Nephron (organoid): ENCODE data around the gene ME1.
A peak's percentile ranks its signal among the peaks of the same experiment; 100 is the strongest.
"Not testable (repeated sequence)": the region's sequence is repeated elsewhere in the genome, so short reads cannot be mapped to it uniquely, and the experiment has no call there.

ENCODE experiments used
- H3K27ac Mint-ChIP-seq, 3 experiments: 2 replicates each; pipeline ENCODE4 v1.8.0; 2020; ENCODE audit warnings: mixed read lengths in 3 of 3, mild to moderate bottlenecking in 2 of 3, moderate library complexity in 1 of 3
- H3K27me3 Mint-ChIP-seq: 2 replicates; pipeline ENCODE4 v1.8.0; 2021; ENCODE audit warnings: low read depth, mild to moderate bottlenecking, moderate library complexity, mixed read lengths
- H3K36me3 Mint-ChIP-seq: 2 replicates; pipeline ENCODE4 v1.8.0; 2020; ENCODE audit warnings: low read depth, mixed read lengths
- H3K4me1 Mint-ChIP-seq: 2 replicates; pipeline ENCODE4 v1.8.0; 2020; ENCODE audit warnings: mixed read lengths
- H3K4me3 Mint-ChIP-seq, 3 experiments: 2 replicates each; pipeline ENCODE4 v1.8.0; 2020; ENCODE audit warnings: mild to moderate bottlenecking in 3 of 3, mixed read lengths in 3 of 3, moderate library complexity in 2 of 3
- H3K9me3 Mint-ChIP-seq: 2 replicates; pipeline ENCODE4 v1.8.0; 2020; ENCODE audit warnings: mixed read lengths
- CTCF ChIP-seq, 3 experiments: fragments of 200-600 bp; sonication (generic); IDR thresholded peaks; one replicate each; pipeline ENCODE4 v1.5.0; 2021; ENCODE audit warnings: antibody characterized with exemption in 3 of 3; ENCODE audit not compliant: unreplicated experiment in 3 of 3

The ME1 gene

GRCh38 chr6:83365931-83366330, 64.9 kb downstream of the ME1 start:
- peaks cover 31% of the 10 kb centered on the region for H3K4me1 Mint-ChIP-seq
- peak overlapping the region in 1 of 3 experiments; percentile 7 for H3K4me3 Mint-ChIP-seq
- no peaks in the 10 kb centered on the region for H3K36me3 Mint-ChIP-seq
- TF ChIP-seq CTCF (IDR thresholded peaks at IDR 0.05; ENCODE audit: unreplicated experiment in 3 of 3): no peak
- H3K9me3 Mint-ChIP-seq: peaks cover under 1% of the 10 kb centered on the region
- H3K27me3 Mint-ChIP-seq: no peaks in the 10 kb centered on the region
- H3K27ac Mint-ChIP-seq: peak overlapping the region in 2 of 3 experiments; percentile 87 to 89

- not testable (repeated sequence) for H3K27me3 Mint-ChIP-seq, H3K4me3 Mint-ChIP-seq, H3K36me3 Mint-ChIP-seq, H3K27ac Mint-ChIP-seq
- H3K9me3 Mint-ChIP-seq: peaks cover 10% of the 10 kb centered on the region
- H3K4me1 Mint-ChIP-seq: peaks cover 12% of the 10 kb centered on the region
Observed at GRCh38 chr6:83362349-83362748, 68.5 kb downstream of the ME1 start.

- Mint-ChIP-seq H3K27ac (no peak overlapping the region), H3K27me3 (no peaks in the 10 kb centered on the region), H3K36me3 (no peaks in the 10 kb centered on the region), H3K4me3 (no peak overlapping the region), H3K4me1 (no peaks in the 10 kb centered on the region), H3K9me3 (peaks cover 10% of the 10 kb centered on the region)
- no peak for TF ChIP-seq CTCF (IDR thresholded peaks at IDR 0.05; ENCODE audit: unreplicated experiment in 3 of 3)
Observed at GRCh38 chr6:83359638-83360037, 71.2 kb downstream of the ME1 start.

GRCh38 chr6:83354747-83355146, 76.1 kb downstream of the ME1 start:
- no peak overlapping the region for H3K27ac Mint-ChIP-seq
- H3K4me1 Mint-ChIP-seq: no peaks in the 10 kb centered on the region
- H3K9me3 Mint-ChIP-seq: peaks cover 7% of the 10 kb centered on the region
- H3K4me3 Mint-ChIP-seq: no peak overlapping the region
- TF ChIP-seq CTCF (IDR thresholded peaks at IDR 0.05; ENCODE audit: unreplicated experiment in 3 of 3): no peak
- no peaks in the 10 kb centered on the region for H3K27me3 Mint-ChIP-seq
- H3K36me3 Mint-ChIP-seq: no peaks in the 10 kb centered on the region

- Mint-ChIP-seq H3K36me3 (no peaks in the 10 kb centered on the region), H3K27me3 (no peaks in the 10 kb centered on the region), H3K27ac (no peak overlapping the region), H3K9me3 (no peaks in the 10 kb centered on the region), H3K4me1 (no peaks in the 10 kb centered on the region), H3K4me3 (no peak overlapping the region)
- TF ChIP-seq CTCF (IDR thresholded peaks at IDR 0.05; ENCODE audit: unreplicated experiment in 3 of 3): no peak
Observed at GRCh38 chr6:83352424-83353061, 78.3 kb downstream of the ME1 start.

GRCh38 chr6:83343121-83343520, 87.7 kb downstream of the ME1 start:
- no peaks in the 10 kb centered on the region for H3K4me1 Mint-ChIP-seq
- H3K4me3 Mint-ChIP-seq: no peak overlapping the region
- H3K36me3 Mint-ChIP-seq: no peaks in the 10 kb centered on the region
- no peak for TF ChIP-seq CTCF (IDR thresholded peaks at IDR 0.05; ENCODE audit: unreplicated experiment in 3 of 3)
- no peaks in the 10 kb centered on the region for H3K27me3 Mint-ChIP-seq
- no peaks in the 10 kb centered on the region for H3K9me3 Mint-ChIP-seq
- H3K27ac Mint-ChIP-seq: no peak overlapping the region
